LNCaP clone FGC (cell line): ENCODE measurements around the gene PXDC1.

Experiments used
- DNase-seq: peaks from one replicate; pipeline ENCODE4 v3.0.0-alpha.2; 2011; ENCODE audit warnings: low read depth
- H3K4me3 ChIP-seq: 2 replicates; pipeline ENCODE4 v1.5.1; 2011; ENCODE audit warnings: mild to moderate bottlenecking, low read depth, low read length, control low read depth
- CTCF ChIP-seq: IDR thresholded peaks from 2 replicates; pipeline ENCODE4 v1.5.1; 2012; ENCODE audit warnings: mild to moderate bottlenecking; ENCODE audit not compliant: control insufficient read depth, insufficient read depth; ENCODE audit errors: extremely low read depth

The PXDC1 gene

GRCh38 chr6:3714768-3715167 is 36.7 kb downstream of the PXDC1 start:
- H3K4me3 ChIP-seq = no peak overlapping the region
- DNase-seq = no peak
- no peak for TF ChIP-seq CTCF

DNA sequence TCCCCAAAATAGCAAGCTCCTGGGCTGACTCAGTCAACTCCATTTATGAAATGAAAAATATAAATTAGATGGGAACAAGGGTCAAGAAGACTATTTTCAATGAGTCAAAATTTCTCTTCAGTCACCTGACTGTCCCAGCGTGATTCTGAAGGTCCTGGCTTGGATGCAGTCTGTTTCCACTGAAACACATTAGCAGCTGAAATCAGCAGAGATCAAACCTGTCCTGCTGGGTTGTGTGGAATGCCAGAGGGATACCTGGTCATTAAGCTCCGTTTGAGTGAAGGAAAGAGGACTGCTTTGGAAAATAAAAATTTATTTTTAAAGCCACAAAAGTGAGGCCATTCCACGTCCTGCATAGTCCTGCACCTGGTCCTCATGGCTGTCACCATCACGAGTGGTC is 37.4 kb downstream of the PXDC1 start:
- TF ChIP-seq CTCF = no peak
- H3K4me3 ChIP-seq = no peak overlapping the region
- no peak for DNase-seq

- DNase-seq = peak; percentile 64
- TF ChIP-seq CTCF = no peak
These were observed 38.5 kb downstream of the PXDC1 start for GRCh38 chr6:3712827-3713665.

DNA sequence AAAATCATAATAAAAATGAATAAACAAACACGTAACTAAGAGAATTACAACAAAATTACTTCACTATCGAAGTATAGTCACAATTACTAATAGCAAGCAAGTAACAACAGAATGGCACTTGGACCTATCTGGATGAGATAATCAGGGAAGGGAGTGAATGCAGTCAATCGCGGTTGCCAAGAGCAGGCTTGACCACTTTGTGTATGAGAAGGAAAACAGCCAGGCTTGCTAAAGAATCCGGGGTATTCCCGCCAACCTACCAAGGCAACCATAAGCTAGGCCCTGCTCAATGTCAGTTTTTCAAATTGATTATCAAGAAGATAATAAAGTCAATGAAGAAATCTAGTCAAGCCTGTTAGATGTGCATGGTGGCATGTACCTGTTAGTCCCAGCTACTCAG is 39.7 kb downstream of the PXDC1 start:
- peak; percentile 22 for DNase-seq
- no peak overlapping the region for H3K4me3 ChIP-seq
- TF ChIP-seq CTCF = no peak

More at GRCh38 chr6:3712827-3713665, 38.5 kb downstream of the PXDC1 start:
- no peak overlapping the region for H3K4me3 ChIP-seq

DNA sequence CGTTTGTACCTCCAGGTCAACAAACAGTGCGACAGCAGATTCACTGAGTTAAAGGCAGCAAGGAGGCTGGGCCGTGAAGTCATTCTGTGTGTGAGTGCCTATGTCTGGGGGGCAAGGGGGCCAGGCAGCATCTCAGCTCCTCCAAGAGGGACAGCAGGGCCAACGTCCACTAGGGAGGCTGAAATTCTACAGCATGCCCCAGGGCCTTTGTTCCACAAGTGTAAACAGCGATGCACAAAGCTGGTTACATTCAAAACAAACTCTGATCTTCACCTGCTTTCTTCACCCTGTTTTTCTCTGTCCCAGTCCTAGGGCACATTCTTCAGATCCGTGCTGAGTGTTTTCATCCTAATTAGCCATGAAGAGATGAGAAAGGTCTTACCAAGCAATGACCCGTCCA is 41.1 kb downstream of the PXDC1 start:
- no peak for TF ChIP-seq CTCF
- no peak overlapping the region for H3K4me3 ChIP-seq
- no peak for DNase-seq

GRCh38 chr6:3708540-3708939 is 43.0 kb downstream of the PXDC1 start:
- no peak overlapping the region for H3K4me3 ChIP-seq
- DNase-seq = no peak
- no peak for TF ChIP-seq CTCF
